Daoy (cell line): Measurements from ENCODE around the gene ACSF2. TPM values are rescaled to one million over a fixed set of nuclear protein-coding genes. Genes with fewer than 3 reads are reported as not detected.

Source experiments
- DNase-seq: peaks from one replicate; pipeline ENCODE4 v3.0.0-alpha.2; 2015; ENCODE audit warnings: low read depth
- total RNA-seq: library from RNA; depleted of rRNA; stranded (reverse); fragments of >200 nt; shearing (Covaris generic); gene quantifications from 2 replicates; pipeline ENCODE4 v1.2.3, GENCODE V29; 2014

Gene ACSF2
- total RNA-seq, 1 experiment from 2014 or later = 8.2 TPM

GRCh38 chr17:50499721-50500120, 73.7 kb downstream of the ACSF2 start:
- no peak for DNase-seq

DNA sequence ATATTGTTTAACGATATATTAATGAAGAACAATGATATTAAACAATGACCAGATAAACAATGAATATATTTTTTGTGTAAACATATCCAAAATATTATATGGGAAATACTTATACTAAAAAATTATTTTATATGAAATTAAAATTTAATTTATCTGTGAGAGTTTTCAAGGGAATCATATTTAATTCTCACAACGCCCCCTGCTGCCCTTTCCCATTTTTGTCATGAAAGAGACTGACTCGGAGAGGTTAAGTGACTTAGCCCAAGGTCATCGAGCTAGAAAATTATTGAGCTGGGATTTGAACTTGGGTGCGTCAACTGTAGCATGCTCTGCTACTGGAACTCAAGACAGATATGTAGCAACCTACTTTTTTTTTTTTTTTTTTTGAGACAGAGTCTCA, 75.0 kb downstream of the ACSF2 start:
- no peak for DNase-seq

DNA sequence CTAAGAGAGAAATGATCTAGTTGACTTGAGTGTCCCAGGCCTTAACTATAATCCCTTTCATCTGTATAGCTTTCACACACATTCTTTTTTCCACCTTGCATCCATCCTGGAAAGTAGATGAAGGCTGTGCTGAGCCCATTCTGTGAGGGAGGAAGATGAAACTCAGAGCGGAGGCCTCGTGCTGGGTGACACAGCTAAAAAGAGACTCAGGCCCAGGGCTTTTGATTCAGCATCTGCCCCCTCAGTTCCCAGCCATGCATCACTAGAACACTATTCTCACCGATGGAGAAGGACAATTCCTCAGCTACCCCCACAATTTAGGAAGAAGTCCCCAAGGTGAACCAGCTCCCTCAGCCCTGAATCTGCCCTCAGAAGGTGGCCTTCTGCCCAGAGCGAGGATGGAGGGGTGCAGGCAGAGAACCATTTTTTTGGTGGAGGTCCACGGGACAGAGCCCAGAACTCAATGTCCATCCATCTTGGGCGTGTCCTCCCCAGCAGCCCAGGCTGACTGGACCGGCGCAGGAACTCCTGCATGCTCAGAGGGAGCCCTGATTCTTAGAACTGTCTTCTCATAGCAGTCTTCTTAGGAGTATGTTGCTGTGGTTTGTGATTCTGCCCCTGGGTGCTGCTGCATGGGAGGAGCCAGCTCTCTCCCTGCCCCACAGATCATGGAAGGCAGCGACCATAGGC, 76.4 kb downstream of the ACSF2 start:
- no peak for DNase-seq

GRCh38 chr17:50505591-50506130, 79.6 kb downstream of the ACSF2 start:
- no peak for DNase-seq

DNA sequence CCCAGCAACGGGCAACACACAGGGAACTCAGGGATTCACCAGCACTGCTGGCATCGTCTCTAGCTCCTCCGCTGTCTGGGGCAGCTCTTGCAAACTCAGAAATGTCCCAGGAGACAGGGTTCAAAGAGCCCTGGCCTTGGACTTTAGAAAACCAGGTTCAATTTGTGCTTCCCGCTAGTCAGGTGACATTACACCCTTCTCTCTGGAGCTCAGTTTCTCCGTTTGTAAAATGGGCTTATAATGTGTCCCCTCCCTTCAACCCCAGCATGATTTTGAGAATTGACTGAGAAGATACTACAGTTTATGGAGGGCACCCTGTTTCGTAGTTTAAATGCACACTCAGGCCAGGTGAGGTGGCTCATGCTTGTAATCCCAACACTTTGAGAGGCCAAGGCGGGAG, 80.3 kb downstream of the ACSF2 start:
- no peak for DNase-seq

- DNase-seq = peak; percentile 76
These were observed 82.0 kb downstream of the ACSF2 start, which contains the start of gene MYCBPAP for GRCh38 chr17:50507871-50508572. MYCBPAP (plus strand) TSS chr17:50508439; CDS start chr17:50508675, 236 bp downstream.

DNA sequence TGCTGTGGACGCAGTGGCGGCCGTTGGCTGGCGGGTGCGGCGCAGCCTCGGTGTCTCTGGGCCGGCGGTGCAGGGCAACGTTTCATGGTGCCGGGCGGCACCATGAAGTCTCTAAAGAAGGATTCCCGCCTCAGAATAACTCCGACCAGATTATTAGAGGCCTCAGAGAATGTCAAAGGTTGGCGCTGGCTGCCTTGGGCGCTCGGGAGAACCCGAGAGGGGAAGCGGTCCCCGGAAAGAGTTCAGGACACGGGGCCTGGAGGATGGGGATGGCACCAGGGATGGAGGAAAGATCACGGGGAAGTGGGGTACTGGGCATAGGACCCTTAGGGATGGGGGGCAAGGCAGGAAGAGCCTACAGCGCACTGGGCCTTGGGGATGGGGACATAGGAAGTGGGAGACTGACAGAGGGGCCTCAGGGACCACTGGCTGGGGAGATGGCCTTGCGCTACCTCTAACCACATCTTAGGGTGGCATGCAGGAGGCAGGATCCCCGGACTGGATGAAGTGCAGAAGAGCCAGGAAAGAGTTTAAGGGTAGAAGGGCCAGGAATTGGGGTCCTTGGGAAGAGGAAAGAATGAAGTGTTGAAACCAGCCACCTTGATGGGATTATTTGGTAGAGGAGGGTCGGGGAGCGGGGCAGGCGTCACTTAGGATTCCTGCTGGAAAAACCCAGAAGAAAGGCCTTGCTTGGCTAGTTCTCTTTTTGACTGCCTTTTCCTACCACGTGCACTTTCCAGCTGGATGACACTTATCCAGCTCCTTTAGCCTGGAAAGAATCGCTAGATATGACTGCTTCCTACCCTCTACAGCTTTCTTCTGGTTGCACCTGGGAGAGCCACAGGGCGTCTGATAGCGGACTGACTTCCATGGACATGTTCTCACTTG, 82.8 kb downstream of the ACSF2 start:
- no peak for DNase-seq

DNA sequence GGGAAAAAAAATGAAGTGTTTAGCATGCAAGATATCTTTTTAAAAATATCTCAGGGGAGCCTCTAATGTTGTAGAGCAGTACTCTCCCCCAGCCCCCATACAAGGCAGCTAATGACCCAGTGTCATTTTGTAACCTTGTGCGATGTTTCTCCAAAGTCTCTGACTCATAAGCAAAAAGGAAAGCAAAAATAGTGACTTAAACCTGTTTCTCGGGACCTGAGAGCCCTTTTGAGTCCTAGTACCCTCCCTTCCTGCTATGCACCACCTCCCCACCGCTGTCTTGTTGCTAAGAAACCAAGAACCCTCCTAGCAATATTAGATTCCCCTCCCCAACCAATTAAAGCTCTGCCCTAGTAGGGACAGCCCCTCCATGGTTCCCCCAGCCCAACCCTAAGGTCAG, 85.0 kb downstream of the ACSF2 start:
- DNase-seq = no peak

DNA sequence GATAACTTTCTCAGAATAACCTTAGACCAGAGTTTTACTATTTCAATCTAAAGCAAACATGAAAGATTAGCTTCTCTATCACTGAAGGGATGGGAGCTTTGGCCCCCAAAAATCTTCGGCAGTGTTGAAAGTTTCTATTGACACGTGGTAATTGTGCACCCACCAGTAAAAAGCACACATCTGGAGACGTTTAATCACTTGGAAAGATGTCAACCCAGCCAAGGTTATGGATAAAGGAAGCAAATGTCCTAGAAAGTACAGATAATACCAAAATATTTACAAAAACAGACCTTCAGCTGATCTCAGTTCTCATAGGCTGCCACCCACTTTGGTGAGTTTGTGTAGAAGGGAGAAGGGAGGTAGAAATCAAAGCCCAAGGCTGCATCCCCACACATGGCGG, 87.5 kb downstream of the ACSF2 start:
- no peak for DNase-seq

GRCh38 chr17:50514388-50514787, 88.4 kb downstream of the ACSF2 start:
- DNase-seq = no peak

DNA sequence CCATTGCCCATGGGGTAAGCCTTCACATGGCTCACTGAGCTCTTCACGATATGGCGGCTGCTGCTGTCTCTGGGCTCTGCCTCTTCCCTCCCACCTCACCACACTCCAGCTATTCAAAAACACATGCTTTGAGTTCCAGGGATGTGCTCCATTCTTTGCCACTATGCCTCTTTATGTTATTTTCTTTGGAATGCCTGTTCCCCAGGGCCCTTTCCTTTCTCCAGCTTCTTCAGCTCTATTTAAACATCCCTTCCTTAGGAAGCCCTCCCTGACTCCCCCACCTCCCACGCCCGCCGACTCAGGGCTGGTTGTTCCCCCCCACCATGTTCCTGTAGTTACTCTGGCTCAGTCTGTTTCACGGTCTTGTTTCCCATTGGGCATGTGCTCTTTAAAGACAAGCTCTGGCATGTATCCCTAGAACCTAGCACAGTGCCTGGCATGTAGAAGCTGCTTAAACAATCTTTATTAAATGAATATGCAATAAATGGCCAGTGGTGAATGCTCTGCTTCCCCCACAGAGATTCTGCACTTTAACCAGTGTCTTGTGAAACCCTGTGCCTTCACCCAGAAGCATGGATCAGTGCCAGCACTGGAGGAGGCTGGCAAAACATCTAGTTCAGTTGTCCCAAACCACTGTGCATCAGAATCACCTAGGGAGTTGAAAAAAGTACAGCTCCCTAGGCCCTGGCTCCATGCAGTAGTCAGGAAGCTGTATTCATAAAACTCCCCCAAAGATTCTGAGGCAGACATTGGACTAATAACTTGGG, 89.1 kb downstream of the ACSF2 start:
- no peak for DNase-seq

DNA sequence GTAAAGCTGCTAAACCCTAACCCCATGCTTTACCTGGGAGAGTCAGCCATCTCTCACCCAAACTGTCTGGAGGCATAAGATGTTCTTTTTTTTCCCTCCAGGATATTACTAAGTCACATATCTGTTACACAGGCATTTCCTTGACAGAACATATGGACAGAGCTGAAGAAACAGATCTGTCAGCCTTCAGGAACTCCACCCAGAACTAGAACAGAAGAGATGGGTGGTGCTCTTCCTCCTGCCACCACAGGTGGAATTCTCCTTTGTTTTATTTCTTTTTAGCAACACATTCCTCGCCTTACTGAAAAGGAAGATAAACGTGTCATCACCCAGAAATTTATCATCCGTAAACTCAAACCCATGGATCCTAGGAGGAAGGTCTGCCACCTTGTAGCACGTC, 91.0 kb downstream of the ACSF2 start:
- no peak for DNase-seq

- no peak for DNase-seq
These were observed 91.7 kb downstream of the ACSF2 start for GRCh38 chr17:50517504-50518383.

DNA sequence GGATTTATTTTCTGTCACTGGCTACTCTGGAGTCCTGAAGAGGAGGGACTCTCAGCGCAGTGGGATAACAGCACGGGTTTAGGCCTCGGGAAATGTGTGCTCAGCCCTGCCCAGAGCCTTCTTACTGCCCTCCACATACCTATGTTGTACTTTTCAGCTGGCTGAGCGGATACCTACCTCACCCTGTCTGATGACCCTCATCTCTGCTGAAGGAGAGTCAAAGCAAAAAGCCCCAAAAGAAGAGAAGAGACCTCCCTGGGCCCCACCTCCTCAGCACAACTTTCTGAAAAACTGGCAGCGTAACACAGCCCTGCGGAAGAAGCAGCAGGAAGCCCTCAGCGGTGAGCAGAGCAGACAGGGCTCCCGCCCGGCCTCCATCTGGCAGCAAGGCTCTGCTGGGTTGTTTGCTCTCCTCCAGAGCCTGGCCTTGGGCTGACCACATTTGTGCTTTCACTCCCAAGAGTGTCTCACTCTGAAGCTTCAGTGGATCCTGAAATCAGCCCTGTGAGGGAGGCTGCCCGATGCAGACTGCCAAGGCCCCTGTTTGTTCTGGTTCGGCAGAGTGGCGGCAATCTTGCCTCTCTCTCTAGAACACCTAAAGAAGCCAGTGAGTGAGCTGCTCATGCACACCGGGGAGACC, 92.5 kb downstream of the ACSF2 start:
- DNase-seq = no peak

GRCh38 chr17:50519141-50519834, 93.3 kb downstream of the ACSF2 start:
- DNase-seq = no peak

GRCh38 chr17:50520483-50520882, 94.5 kb downstream of the ACSF2 start:
- DNase-seq = no peak

DNA sequence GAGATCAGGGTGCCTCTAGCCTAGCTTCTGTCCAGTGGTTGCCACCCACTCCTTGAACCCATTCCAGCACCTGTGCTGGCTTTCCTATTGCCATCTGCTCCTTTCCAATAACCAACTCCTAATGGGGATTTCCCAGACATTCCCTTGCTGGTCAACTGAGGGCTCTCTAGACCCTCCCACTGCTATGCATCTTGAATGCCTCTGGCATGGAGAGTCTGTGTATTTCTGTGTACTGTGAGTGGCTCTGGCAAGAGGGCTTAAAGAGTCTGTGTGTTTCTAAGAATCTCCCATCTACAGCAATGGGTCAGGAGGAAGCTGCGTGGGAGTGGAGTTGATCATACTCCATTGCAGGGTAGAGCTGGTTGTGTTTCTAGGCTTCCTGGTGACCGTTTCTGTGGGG, 95.5 kb downstream of the ACSF2 start:
- no peak for DNase-seq

GRCh38 chr17:50522766-50523165, 96.7 kb downstream of the ACSF2 start:
- no peak for DNase-seq

- no peak for DNase-seq
These were observed 97.2 kb downstream of the ACSF2 start for GRCh38 chr17:50523208-50523607.
